Activated CD4-positive, alpha-beta T cell treated with anti-CD3 and anti-CD28 coated beads for 36 hours (primary cell): ENCODE measurements around the gene CCDC57. TPM values are rescaled to one million over a fixed set of nuclear protein-coding genes. Genes with fewer than 3 reads are reported as not detected.
A peak's percentile ranks its signal among the peaks of the same experiment; 100 is the strongest.

Experiments
- ATAC-seq: fragments of 200-7000 bp; cut with Tn5 transposase; one replicate; pipeline ENCODE4 v1.10.0; 2021; ENCODE audit warnings: mild to moderate bottlenecking, moderate library complexity
- CTCF ChIA-PET: fragments of 350-600 bp; sonication (Branson Sonifier 250); formaldehyde crosslinking; loops from one replicate; lab custom pipeline; 2021; ENCODE audit warnings: antibody characterized with exemption; lab: Charles Lee
- POLR2A ChIA-PET: fragments of 350-600 bp; sonication (Branson Sonifier 250); formaldehyde crosslinking; loops from one replicate; lab custom pipeline; 2021; ENCODE audit warnings: antibody characterized with exemption, inconsistent platforms; lab: Charles Lee
- DNase-seq: peaks from one replicate; pipeline ENCODE4 v3.0.0-alpha.2; 2020
- H3K27ac Mint-ChIP-seq: one replicate; pipeline ENCODE4 v1.8.0; 2021; ENCODE audit warnings: mixed read lengths
- H3K27me3 Mint-ChIP-seq: one replicate; pipeline ENCODE4 v1.8.0; 2021; ENCODE audit warnings: mixed read lengths
- H3K36me3 Mint-ChIP-seq: one replicate; pipeline ENCODE4 v1.8.0; 2021; ENCODE audit warnings: low read depth, mixed read lengths
- H3K4me1 Mint-ChIP-seq: one replicate; pipeline ENCODE4 v1.8.0; 2021; ENCODE audit warnings: mixed read lengths
- H3K4me3 Mint-ChIP-seq: one replicate; pipeline ENCODE4 v1.8.0; 2021; ENCODE audit warnings: mild to moderate bottlenecking, moderate library complexity, mixed read lengths
- H3K9me3 Mint-ChIP-seq: one replicate; pipeline ENCODE4 v1.8.0; 2021; ENCODE audit warnings: low read depth, mixed read lengths
- intact Hi-C, 2 experiments: fragments of 100-400 bp; cut with DNase I in 1 of 2; cut with micrococcal nuclease in 1 of 2; formaldehyde crosslinking; loops; one replicate each; pipeline versions ENCODE4 v1.14.2 to v1.15.1; 2022 to 2024; cut with DNase I, micrococcal nuclease
- total RNA-seq, 2 experiments: library from RNA; stranded (reverse); gene quantifications; one replicate each; pipeline ENCODE4 v1.2.3, GENCODE V29; 2021

Gene CCDC57
- total RNA-seq, 2 experiments from 2014 or later, result 41.6 to 43.8 TPM

GRCh38 chr17:82058230-82058854 lies 154.3 kb downstream of the CCDC57 start:
- intact Hi-C loops, result no loop called here
- Mint-ChIP-seq H3K27me3 (no peaks in the 10 kb centered on the region), H3K4me1 (peaks cover 6% of the 10 kb centered on the region), H3K27ac (no peak overlapping the region), H3K36me3 (peaks cover 8% of the 10 kb centered on the region), H3K4me3 (no peak overlapping the region), H3K9me3 (no peaks in the 10 kb centered on the region)
- no peak for DNase-seq
- no peak for ATAC-seq
- POLR2A ChIA-PET, result no interaction called here
- CTCF ChIA-PET, result no interaction called here

- ChIA-PET CTCF (interaction anchor here (1.1 kb wide), 1 partner anchor 19 kb away, joined by 4 read pairs; the partner anchor contains the start of gene DCXR), POLR2A (no interaction called here)
- no peaks in the 10 kb centered on the region for H3K27me3 Mint-ChIP-seq
- ATAC-seq (no peak), DNase-seq (peak; percentile 3)
- no peaks in the 10 kb centered on the region for H3K9me3 Mint-ChIP-seq
- H3K4me3 Mint-ChIP-seq, result no peak overlapping the region
- H3K27ac Mint-ChIP-seq, result no peak overlapping the region
- H3K4me1 Mint-ChIP-seq, result peaks cover 12% of the 10 kb centered on the region
- H3K36me3 Mint-ChIP-seq, result peaks cover 9% of the 10 kb centered on the region
- intact Hi-C loops, result no loop called here
Observed at GRCh38 chr17:82056729-82057621, 155.7 kb downstream of the CCDC57 start.

GRCh38 chr17:82055965-82056728 lies 156.5 kb downstream of the CCDC57 start:
- no peak for ATAC-seq
- POLR2A ChIA-PET, result no interaction called here
- no peak overlapping the region for H3K4me3 Mint-ChIP-seq
- peaks cover 12% of the 10 kb centered on the region for H3K4me1 Mint-ChIP-seq
- H3K27me3 Mint-ChIP-seq, result no peaks in the 10 kb centered on the region
- H3K36me3 Mint-ChIP-seq, result peaks cover 9% of the 10 kb centered on the region
- CTCF ChIA-PET, result interaction anchor here (1.1 to 1.4 kb wide), 2 partner anchors 18 to 19 kb away, joined by 4 to 5 read pairs; partner anchors contain the start of gene DCXR
- intact Hi-C loops, result no loop called here
- H3K9me3 Mint-ChIP-seq, result no peaks in the 10 kb centered on the region
- no peak overlapping the region for H3K27ac Mint-ChIP-seq
- peak; percentile 4 for DNase-seq

GRCh38 chr17:82055023-82055964 lies 157.3 kb downstream of the CCDC57 start:
- Mint-ChIP-seq H3K27me3 (no peaks in the 10 kb centered on the region), H3K36me3 (peaks cover 8% of the 10 kb centered on the region), H3K27ac (no peak overlapping the region), H3K9me3 (no peaks in the 10 kb centered on the region), H3K4me1 (peaks cover 18% of the 10 kb centered on the region), H3K4me3 (no peak overlapping the region)
- intact Hi-C loops, result no loop called here
- ATAC-seq (no peak), DNase-seq (peak; percentile 3)
- POLR2A ChIA-PET, result no interaction called here
- CTCF ChIA-PET, result interaction anchor here (1.4 kb wide), 1 partner anchor 18 kb away, joined by 5 read pairs; the partner anchor contains the start of gene DCXR

- H3K27ac Mint-ChIP-seq, result no peak overlapping the region
- H3K4me1 Mint-ChIP-seq, result peaks cover 21% of the 10 kb centered on the region
- peaks cover 8% of the 10 kb centered on the region for H3K36me3 Mint-ChIP-seq
- no peak overlapping the region for H3K4me3 Mint-ChIP-seq
- no peak for ATAC-seq
- DNase-seq, result peak; percentile 4
- no peaks in the 10 kb centered on the region for H3K27me3 Mint-ChIP-seq
- intact Hi-C loops, result no loop called here
- ChIA-PET POLR2A (no interaction called here), CTCF (interaction anchor here (1.4 kb wide), 1 partner anchor 17 kb away, joined by 5 read pairs; the partner anchor contains the start of gene DCXR)
- H3K9me3 Mint-ChIP-seq, result no peaks in the 10 kb centered on the region
Observed at GRCh38 chr17:82054351-82055022, 158.2 kb downstream of the CCDC57 start.

GRCh38 chr17:82053556-82054263 lies 158.9 kb downstream of the CCDC57 start:
- Mint-ChIP-seq H3K27ac (no peak overlapping the region), H3K4me1 (peaks cover 21% of the 10 kb centered on the region), H3K36me3 (peaks cover 6% of the 10 kb centered on the region), H3K4me3 (peak overlapping the region; percentile 79), H3K27me3 (no peaks in the 10 kb centered on the region), H3K9me3 (no peaks in the 10 kb centered on the region)
- ChIA-PET POLR2A (interaction anchor here (0.5 kb wide), 1 partner anchor 299 kb away, joined by 3 read pairs; no protein-coding TSS in a partner anchor), CTCF (no interaction called here)
- ATAC-seq (no peak), DNase-seq (peak; percentile 4)
- intact Hi-C loops, result loop anchor here in 1 of 2 experiments (2.0 kb wide), 1 partner anchor 13 kb away; no protein-coding TSS in a partner anchor

GRCh38 chr17:82053130-82053529 lies 159.5 kb downstream of the CCDC57 start:
- Mint-ChIP-seq H3K27ac (no peak overlapping the region), H3K27me3 (no peaks in the 10 kb centered on the region), H3K4me1 (peaks cover 21% of the 10 kb centered on the region), H3K36me3 (peaks cover 5% of the 10 kb centered on the region), H3K4me3 (peak overlapping the region; percentile 79), H3K9me3 (no peaks in the 10 kb centered on the region)
- ChIA-PET CTCF (no interaction called here), POLR2A (no interaction called here)
- intact Hi-C loops, result loop anchor here in 1 of 2 experiments (2.0 kb wide), 1 partner anchor 14 kb away; no protein-coding TSS in a partner anchor
- DNase-seq, result no peak
- no peak for ATAC-seq

GRCh38 chr17:82052638-82053059 lies 160.0 kb downstream of the CCDC57 start:
- peak overlapping the region; percentile 79 for H3K4me3 Mint-ChIP-seq
- H3K9me3 Mint-ChIP-seq, result no peaks in the 10 kb centered on the region
- CTCF ChIA-PET, result no interaction called here
- DNase-seq (peak; percentile 5), ATAC-seq (no peak)
- H3K4me1 Mint-ChIP-seq, result peaks cover 21% of the 10 kb centered on the region
- H3K27ac Mint-ChIP-seq, result no peak overlapping the region
- POLR2A ChIA-PET, result interaction anchor here (0.7 to 1.4 kb wide), 2 partner anchors 45 to 200 kb away, joined by 3 to 5 read pairs; partner anchors contain the start of gene FASN
- intact Hi-C loops, result loop anchor here in 1 of 2 experiments (2.0 kb wide), 1 partner anchor 14 kb away; no protein-coding TSS in a partner anchor
- H3K36me3 Mint-ChIP-seq, result peaks cover 7% of the 10 kb centered on the region
- H3K27me3 Mint-ChIP-seq, result no peaks in the 10 kb centered on the region
